Measurements from ENCODE around the gene BRI3.

- TF ChIP-seq CTCF (IDR thresholded peaks at IDR 0.05; ENCODE audit: low read depth, low read length, poor library complexity, severe bottlenecking) (no peak), EZH2phosphoT487 (IDR thresholded peaks at IDR 0.05; ENCODE audit: borderline replicate concordance, low read length) (no peak)
Observed at GRCh38 chr7:98329100-98329790, 47.8 kb downstream of the BRI3 start.
